OCI-LY7 (cell line): ENCODE data around the gene NELFCD. TPM values are rescaled to one million over a fixed set of nuclear protein-coding genes. Genes with fewer than 3 reads are reported as not detected.

Experiments used
- BruUV-seq: library from RNA; stranded (reverse); fragments of 400-500 nt; replicated peaks from 2 replicates; lab custom pipeline; 2021; lab: Mats Ljungman, UMichigan
- CTCF ChIA-PET: fragments of 300-600 bp; sonication (Branson Sonifier 250); formaldehyde crosslinking; loops from one replicate; lab custom pipeline; 2022; ENCODE audit warnings: antibody characterized with exemption; ENCODE audit not compliant: unreplicated experiment; lab: Charles Lee
- POLR2A ChIA-PET: fragments of 300-600 bp; sonication (Branson Sonifier 250); formaldehyde crosslinking; loops from one replicate; lab custom pipeline; 2022; ENCODE audit warnings: antibody characterized with exemption; lab: Charles Lee
- DNase-seq: peaks from one replicate; pipeline ENCODE4 v3.0.0-alpha.2; 2015; ENCODE audit warnings: low spot score
- H2AFZ ChIP-seq: fragments of 200-600 bp; sonication (generic), shearing (Covaris generic); 2 replicates; pipeline ENCODE4 v1.6.1; 2014; ENCODE audit warnings: mild to moderate bottlenecking, antibody characterized with exemption, low read length, moderate library complexity
- H3K27ac ChIP-seq: fragments of 200-600 bp; sonication (generic); 2 replicates; pipeline ENCODE4 v1.5.1; 2014; ENCODE audit warnings: mixed run types, low read depth, mild to moderate bottlenecking, moderate library complexity, low read length, inconsistent platforms; ENCODE audit not compliant: poor library complexity, severe bottlenecking
- H3K36me3 ChIP-seq: fragments of 200-600 bp; sonication (generic); 2 replicates; pipeline ENCODE4 v1.6.1; 2014; ENCODE audit warnings: mild to moderate bottlenecking, antibody characterized with exemption, low read length, moderate library complexity, mixed read lengths; ENCODE audit not compliant: insufficient read depth
- H3K4me1 ChIP-seq: fragments of 200-600 bp; sonication (generic); 2 replicates; pipeline ENCODE4 v1.5.1; 2014; ENCODE audit warnings: mild to moderate bottlenecking, low read length; ENCODE audit not compliant: insufficient read depth, poor library complexity, severe bottlenecking
- H3K4me2 ChIP-seq: fragments of 200-600 bp; sonication (generic); 2 replicates; pipeline ENCODE4 v1.6.1; 2014; ENCODE audit warnings: mild to moderate bottlenecking, low read length
- H3K4me3 ChIP-seq: fragments of 200-600 bp; sonication (generic); 2 replicates; pipeline ENCODE4 v1.5.1; 2014; ENCODE audit warnings: mild to moderate bottlenecking, low read depth, low read length; ENCODE audit not compliant: poor library complexity, severe bottlenecking
- H3K79me2 ChIP-seq: fragments of 200-600 bp; sonication (generic); 2 replicates; pipeline ENCODE4 v1.6.1; 2016; ENCODE audit warnings: low read depth, mild to moderate bottlenecking, low read length, moderate library complexity, mixed read lengths; ENCODE audit not compliant: insufficient read depth
- H3K9me2 ChIP-seq: fragments of 200-600 bp; sonication (generic); 2 replicates; pipeline ENCODE4 v1.6.1; 2016; ENCODE audit warnings: mild to moderate bottlenecking, low read length, mixed read lengths; ENCODE audit not compliant: insufficient read depth
- H3K9me3 ChIP-seq: fragments of 200-600 bp; sonication (generic); 2 replicates; pipeline ENCODE4 v1.6.1; 2014; ENCODE audit warnings: mild to moderate bottlenecking, mixed run types, low read length, mixed read lengths
- H4K20me1 ChIP-seq: fragments of 200-600 bp; sonication (generic); 2 replicates; pipeline ENCODE4 v1.6.1; 2014; ENCODE audit warnings: mild to moderate bottlenecking, antibody characterized with exemption, low read length, moderate library complexity, mixed read lengths; ENCODE audit not compliant: insufficient read depth
- EZH2phosphoT487 ChIP-seq: fragments of 200-600 bp; sonication (generic); IDR thresholded peaks from 2 replicates; pipeline ENCODE4 v1.6.1; 2018; ENCODE audit warnings: low read depth, borderline replicate concordance, mild to moderate bottlenecking, mixed run types, antibody characterized with exemption, low read length, moderate library complexity, mixed read lengths
- intact Hi-C: fragments of 100-400 bp; cut with micrococcal nuclease; formaldehyde crosslinking; loops from one replicate; pipeline ENCODE4 v1.10.0; 2022; ENCODE audit not compliant: unreplicated experiment
- total RNA-seq, 2 experiments: library from RNA; depleted of rRNA in 1 of 2; stranded (reverse); fragments of >200 nt in 1 of 2; shearing (Covaris generic) in 1 of 2; gene quantifications; 2 replicates each; pipeline ENCODE4 v1.2.3, GENCODE V29; 2014 to 2022
- TF ChIP-seq, protein P1 (sequence below): fragments of 200-600 bp; sonication (generic); conservative IDR thresholded peaks from 2 replicates; pipeline ENCODE4 v1.5.1; 2014; ENCODE audit warnings: mild to moderate bottlenecking, antibody characterized with exemption, low read length, moderate library complexity, mixed read lengths

The NELFCD gene
- total RNA-seq, 2 experiments from 2014 or later = 90.7 to 143 TPM

DNA sequence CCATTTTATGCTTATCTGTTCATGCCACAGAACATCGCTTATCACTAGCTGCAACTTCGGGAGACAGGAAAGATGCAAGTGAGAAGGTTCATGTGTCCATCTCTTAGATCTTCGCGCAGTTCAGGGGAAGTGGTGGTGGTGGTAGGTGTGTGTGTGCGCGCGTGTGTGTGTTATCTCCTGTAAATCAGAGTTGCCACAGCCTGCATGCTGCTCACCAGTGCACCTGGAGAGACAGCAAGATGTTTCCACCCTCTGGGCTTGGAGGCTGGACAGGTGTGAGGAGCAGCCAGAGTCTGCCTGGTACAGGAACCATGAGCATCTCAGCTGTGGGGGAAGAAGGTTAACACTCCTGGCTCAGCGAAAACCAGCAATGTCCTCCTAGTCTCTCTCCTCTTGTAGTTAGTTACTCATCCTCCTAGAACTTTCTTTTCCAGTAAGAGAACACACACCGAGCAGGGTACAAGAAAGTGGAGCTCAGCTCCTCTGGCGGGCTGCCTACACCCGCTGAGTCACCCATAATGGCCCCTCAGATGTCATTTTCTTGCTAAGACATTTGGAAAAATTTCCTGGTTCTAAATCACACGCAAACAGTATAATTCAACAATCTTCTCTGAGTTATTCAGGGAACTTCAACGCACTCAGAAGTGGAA, 33.0 kb downstream of the NELFCD start:
- POLR2A ChIA-PET = interaction anchor here (2.1 kb wide), 1 partner anchor 18 kb away, joined by 9 read pairs; the partner anchor contains the start of gene ATP5F1E
- CTCF ChIA-PET = no interaction called here

DNA sequence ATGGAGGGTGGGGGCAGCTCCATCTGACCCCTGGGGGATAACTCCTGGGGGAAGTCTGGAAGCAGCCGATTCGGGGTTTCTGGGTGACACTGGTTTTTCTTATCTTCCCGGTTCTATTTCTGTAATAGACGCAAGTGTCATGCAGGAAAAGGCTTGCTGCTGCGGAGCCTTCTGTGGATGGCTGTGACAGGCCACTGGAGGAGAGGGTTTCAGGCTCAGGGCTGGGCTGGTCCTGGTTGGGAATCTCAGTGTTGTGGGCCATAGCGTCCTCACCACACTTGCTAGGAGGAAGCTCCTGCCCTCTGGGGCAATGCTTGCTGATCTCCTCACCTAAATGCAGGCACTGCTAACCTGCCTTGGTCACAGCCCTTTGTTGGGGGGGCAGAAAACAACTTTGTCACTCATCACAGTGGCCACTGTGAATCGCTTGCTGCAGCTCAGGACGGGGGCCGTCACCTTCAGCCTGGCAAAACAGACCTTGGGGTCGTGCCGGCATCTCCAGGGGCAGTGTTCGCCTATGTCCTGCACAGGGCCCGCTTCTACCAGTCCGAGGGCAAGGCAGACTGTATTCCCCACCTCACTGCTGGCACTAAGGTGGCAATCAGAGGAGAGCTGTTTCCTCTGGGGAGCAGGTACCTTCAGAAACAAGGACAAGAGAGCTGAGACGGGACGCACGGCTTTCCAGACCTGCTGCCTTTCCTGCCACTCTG, 33.8 kb downstream of the NELFCD start:
- intact Hi-C loops = no loop called here
- ChIA-PET POLR2A (interaction anchor here (0.5 to 2.1 kb wide), 2 partner anchors 18 to 242 kb away, joined by 3 to 9 read pairs; partner anchors contain the start of gene ATP5F1E), CTCF (no interaction called here)
- Histone ChIP-seq H3K27ac (no peak overlapping the region), H2AFZ (no peak overlapping the region), H3K4me3 (no peak overlapping the region), H3K9me2 (no peaks in the 10 kb centered on the region), H3K9me3 (no peaks in the 10 kb centered on the region), H3K4me2 (no peak overlapping the region), H3K36me3 (no peaks in the 10 kb centered on the region), H4K20me1 (no peaks in the 10 kb centered on the region), H3K4me1 (peaks cover 27% of the 10 kb centered on the region), H3K79me2 (no peaks in the 10 kb centered on the region)
- TF ChIP-seq, protein P1, sequence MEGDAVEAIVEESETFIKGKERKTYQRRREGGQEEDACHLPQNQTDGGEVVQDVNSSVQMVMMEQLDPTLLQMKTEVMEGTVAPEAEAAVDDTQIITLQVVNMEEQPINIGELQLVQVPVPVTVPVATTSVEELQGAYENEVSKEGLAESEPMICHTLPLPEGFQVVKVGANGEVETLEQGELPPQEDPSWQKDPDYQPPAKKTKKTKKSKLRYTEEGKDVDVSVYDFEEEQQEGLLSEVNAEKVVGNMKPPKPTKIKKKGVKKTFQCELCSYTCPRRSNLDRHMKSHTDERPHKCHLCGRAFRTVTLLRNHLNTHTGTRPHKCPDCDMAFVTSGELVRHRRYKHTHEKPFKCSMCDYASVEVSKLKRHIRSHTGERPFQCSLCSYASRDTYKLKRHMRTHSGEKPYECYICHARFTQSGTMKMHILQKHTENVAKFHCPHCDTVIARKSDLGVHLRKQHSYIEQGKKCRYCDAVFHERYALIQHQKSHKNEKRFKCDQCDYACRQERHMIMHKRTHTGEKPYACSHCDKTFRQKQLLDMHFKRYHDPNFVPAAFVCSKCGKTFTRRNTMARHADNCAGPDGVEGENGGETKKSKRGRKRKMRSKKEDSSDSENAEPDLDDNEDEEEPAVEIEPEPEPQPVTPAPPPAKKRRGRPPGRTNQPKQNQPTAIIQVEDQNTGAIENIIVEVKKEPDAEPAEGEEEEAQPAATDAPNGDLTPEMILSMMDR = no peak
- no peak for TF ChIP-seq EZH2phosphoT487
- no peak for DNase-seq
- no TSS peak for BruUV-seq

More for the DNA sequence above, 33.0 kb downstream of the NELFCD start:
- no peak overlapping the region for H3K4me2 ChIP-seq
- intact Hi-C loops = no loop called here
- BruUV-seq = no TSS peak
- no peaks in the 10 kb centered on the region for H3K79me2 ChIP-seq
- no peaks in the 10 kb centered on the region for H3K9me3 ChIP-seq
- no peak for TF ChIP-seq EZH2phosphoT487
- TF ChIP-seq, protein P1 = no peak
- H2AFZ ChIP-seq = no peak overlapping the region
- no peak overlapping the region for H3K27ac ChIP-seq
- peaks cover 34% of the 10 kb centered on the region for H3K4me1 ChIP-seq
- H3K9me2 ChIP-seq = no peaks in the 10 kb centered on the region
- H3K36me3 ChIP-seq = no peaks in the 10 kb centered on the region
- H4K20me1 ChIP-seq = no peaks in the 10 kb centered on the region
- H3K4me3 ChIP-seq = no peak overlapping the region
- no peak for DNase-seq
